ENCODE results near the gene PHTF2. TPM values are rescaled to one million over a fixed set of nuclear protein-coding genes. Genes with fewer than 3 reads are reported as not detected.

Gene PHTF2
- total and polyA plus RNA-seq, 3 donors from 2014 or later: 13.9 to 35.3 (median 26.6) TPM

DNA sequence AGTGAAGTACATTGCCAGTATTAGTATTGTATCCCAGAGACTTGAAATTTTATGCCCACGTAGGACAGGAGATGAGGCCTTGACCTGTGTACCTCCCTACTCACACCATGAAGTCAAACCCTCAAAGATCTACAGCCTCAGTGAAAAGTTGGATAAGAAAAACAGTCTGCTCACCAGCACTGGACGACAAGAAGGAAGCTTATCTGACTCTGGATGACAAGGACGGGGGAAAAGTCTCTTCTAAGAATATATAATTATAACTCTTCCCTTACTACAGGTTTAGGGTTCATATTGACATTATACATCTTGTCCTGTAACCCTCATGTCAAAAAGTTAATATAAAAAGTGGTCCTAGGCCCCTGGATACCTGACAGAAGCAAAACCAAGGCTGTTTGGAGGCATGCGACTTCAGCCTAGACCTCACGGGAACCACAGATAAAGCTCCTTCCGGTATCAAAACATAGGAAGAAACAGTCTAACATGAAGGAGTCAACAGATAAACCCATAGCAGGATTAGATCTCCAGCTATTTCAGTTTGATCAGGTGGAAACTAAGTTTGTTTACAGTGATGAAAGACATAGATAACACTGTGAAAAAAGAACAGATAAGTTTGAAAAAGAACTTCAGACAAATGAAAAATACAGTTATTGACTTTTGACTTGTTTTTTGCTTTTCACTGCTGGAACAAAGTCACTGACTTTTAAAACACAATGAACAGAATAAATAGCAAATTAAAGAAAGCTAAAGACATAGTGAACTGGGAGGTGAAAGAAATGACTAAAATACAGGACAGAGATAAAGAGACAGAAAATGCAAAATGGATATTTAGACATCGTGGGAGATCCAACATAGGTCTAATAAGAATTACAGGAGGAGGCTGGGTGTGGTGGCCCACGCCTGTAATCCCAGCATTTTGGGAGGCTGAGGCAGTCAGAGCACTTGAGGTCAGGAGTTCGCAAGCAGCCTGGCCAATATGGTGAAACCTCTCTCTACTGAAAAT is 145.9 kb downstream of the PHTF2 start:
- DNase-seq: no peak
- Histone ChIP-seq H3K4me3 (no peak overlapping the region), H3K27ac (no peak overlapping the region), H3K9me3 (no peaks in the 10 kb centered on the region), H3K27me3 (no peaks in the 10 kb centered on the region), H3K4me1 (no peaks in the 10 kb centered on the region), H3K36me3 (ENCODE audit: low read depth, missing control alignments) (no peaks in the 10 kb centered on the region)
- intact Hi-C loops (cut with DNase I; ENCODE audit: low total_unique reads): no loop called here
- TF ChIP-seq, protein P1, sequence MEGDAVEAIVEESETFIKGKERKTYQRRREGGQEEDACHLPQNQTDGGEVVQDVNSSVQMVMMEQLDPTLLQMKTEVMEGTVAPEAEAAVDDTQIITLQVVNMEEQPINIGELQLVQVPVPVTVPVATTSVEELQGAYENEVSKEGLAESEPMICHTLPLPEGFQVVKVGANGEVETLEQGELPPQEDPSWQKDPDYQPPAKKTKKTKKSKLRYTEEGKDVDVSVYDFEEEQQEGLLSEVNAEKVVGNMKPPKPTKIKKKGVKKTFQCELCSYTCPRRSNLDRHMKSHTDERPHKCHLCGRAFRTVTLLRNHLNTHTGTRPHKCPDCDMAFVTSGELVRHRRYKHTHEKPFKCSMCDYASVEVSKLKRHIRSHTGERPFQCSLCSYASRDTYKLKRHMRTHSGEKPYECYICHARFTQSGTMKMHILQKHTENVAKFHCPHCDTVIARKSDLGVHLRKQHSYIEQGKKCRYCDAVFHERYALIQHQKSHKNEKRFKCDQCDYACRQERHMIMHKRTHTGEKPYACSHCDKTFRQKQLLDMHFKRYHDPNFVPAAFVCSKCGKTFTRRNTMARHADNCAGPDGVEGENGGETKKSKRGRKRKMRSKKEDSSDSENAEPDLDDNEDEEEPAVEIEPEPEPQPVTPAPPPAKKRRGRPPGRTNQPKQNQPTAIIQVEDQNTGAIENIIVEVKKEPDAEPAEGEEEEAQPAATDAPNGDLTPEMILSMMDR (IDR thresholded peaks at IDR 0.05): no peak
- TF ChIP-seq POLR2A (IDR thresholded peaks at IDR 0.05): no peak
- WGBS, 2 donors: 82 to 86% methylated on average over 9 of the region's 9 CpGs

DNA sequence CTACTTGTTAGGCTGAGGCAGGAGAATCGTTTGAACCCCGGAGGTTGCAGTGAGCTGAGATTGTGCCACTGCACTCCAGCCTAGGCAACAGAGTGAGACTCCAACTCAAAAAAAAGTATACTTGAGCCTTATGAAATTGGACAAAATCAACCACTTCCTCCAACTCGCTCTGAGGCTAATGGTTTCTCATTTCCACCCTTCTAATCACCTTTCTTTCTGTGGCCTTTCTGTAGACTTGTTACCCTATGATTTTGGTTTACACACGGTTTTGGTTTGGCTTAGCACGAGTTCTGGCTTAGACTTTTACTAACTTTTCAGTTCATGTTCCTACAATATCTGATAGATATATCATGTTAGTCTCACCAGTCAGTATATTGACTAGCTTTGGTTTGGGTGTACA is 152.0 kb downstream of the PHTF2 start:
- whole genome bisulfite sequencing, 2 donors: 87 to 93% methylated on average over 5 of the region's 5 CpGs

DNA sequence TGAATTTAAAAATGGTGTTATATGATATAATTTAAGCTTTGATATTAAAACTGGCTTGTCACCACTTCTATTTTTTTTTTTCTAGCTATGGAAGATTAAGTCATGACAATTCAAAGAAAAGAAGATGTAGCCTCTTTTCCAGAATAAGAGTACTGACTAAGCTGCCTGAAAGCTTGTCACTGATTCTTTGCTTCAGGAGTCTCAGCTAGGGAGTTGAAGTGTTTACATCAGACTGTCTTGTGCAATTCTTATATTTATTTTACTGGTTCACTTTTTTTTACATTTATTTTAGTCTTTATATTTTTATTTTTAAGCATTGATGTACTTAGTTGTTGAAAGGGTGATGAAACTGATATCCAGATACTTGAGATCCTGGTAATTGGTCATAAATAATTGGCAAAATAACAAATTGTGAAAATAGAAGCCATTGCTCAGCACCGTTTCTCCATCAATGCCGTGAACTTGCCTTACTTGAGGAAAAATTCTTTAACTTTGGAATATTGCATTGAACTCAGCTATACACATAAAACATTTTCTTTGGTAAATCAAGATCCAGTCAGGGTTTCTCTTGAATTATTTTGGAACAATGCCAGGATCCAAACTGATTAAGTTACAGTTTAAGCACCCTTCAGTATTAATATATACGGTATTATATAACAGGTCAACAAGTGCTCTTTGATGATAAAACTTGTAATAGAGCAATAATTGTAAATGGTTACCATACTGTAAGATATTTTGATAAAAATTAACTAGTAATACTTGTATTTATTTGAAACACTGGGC is 156.4 kb downstream of the PHTF2 start:
- no peak for DNase-seq
- no peak overlapping the region for H3K4me3 ChIP-seq

More for the DNA sequence above, 152.0 kb downstream of the PHTF2 start:
- DNase-seq: no peak
- Histone ChIP-seq H3K36me3 (ENCODE audit: low read depth, missing control alignments) (no peaks in the 10 kb centered on the region), H3K27ac (no peak overlapping the region), H3K9me3 (no peaks in the 10 kb centered on the region), H3K27me3 (no peaks in the 10 kb centered on the region), H3K4me1 (no peaks in the 10 kb centered on the region), H3K4me3 (no peak overlapping the region)
- TF ChIP-seq, protein P1 (IDR thresholded peaks at IDR 0.05): no peak
- TF ChIP-seq POLR2A (IDR thresholded peaks at IDR 0.05): no peak
- intact Hi-C loops (cut with DNase I; ENCODE audit: low total_unique reads): no loop called here

DNA sequence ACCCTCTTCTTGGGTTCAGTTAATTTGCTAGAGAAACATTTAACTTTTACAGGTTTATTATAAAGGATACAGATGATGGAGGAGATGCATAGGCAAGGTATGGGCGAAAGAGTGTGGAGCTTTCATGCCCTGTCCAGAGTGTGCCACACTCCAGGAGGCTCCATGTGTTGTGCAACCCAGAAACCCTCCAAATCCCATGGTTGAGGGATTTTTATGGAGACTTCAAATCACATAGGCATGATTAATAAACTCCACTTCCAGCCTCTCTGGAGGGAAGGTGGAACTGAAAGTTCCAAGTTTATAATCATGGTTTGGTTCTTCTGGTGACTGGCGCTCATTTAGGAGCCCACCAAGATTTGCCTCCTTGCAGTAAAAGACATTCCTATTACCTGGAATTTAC is 159.9 kb downstream of the PHTF2 start:
- Histone ChIP-seq H3K4me1 (no peaks in the 10 kb centered on the region), H3K4me3 (no peak overlapping the region), H3K27ac (no peak overlapping the region), H3K27me3 (no peaks in the 10 kb centered on the region), H3K9me3 (no peaks in the 10 kb centered on the region), H3K36me3 (ENCODE audit: low read depth, missing control alignments) (no peaks in the 10 kb centered on the region)
- TF ChIP-seq, protein P1 (IDR thresholded peaks at IDR 0.05): no peak
- no peak for TF ChIP-seq POLR2A (IDR thresholded peaks at IDR 0.05)
- intact Hi-C loops (cut with DNase I; ENCODE audit: low total_unique reads): no loop called here
- DNase-seq: no peak
- 96 to 98% methylated on average over 2 of the region's 2 CpGs for WGBS, 2 donors

More for the DNA sequence above, 156.4 kb downstream of the PHTF2 start:
- TF ChIP-seq, protein P1 (IDR thresholded peaks at IDR 0.05): no peak
- no peak for TF ChIP-seq POLR2A (IDR thresholded peaks at IDR 0.05)
- Histone ChIP-seq H3K4me1 (no peaks in the 10 kb centered on the region), H3K9me3 (no peaks in the 10 kb centered on the region), H3K27ac (no peak overlapping the region), H3K27me3 (no peaks in the 10 kb centered on the region), H3K36me3 (ENCODE audit: low read depth, missing control alignments) (no peaks in the 10 kb centered on the region)
- intact Hi-C loops (cut with DNase I; ENCODE audit: low total_unique reads): no loop called here
- WGBS, 2 donors: 95 to 96% methylated on average over 3 of the region's 3 CpGs

Measured in testis (tissue), 3 donors.